GM18867 (cell line): Measurements from ENCODE around the gene NUDT3.

ENCODE experiments used
- ATAC-seq: cut with Tn5 transposase; IDR thresholded peaks from one replicate; pipeline ENCODE4 v1.9.1; 2021; ENCODE audit warnings: mild to moderate bottlenecking, moderate library complexity; ENCODE audit not compliant: unreplicated experiment

The NUDT3 gene

GRCh38 chr6:34242252-34243130 is 150.0 kb downstream of the NUDT3 start:
- no peak for ATAC-seq

GRCh38 chr6:34241351-34242215 is 150.9 kb downstream of the NUDT3 start:
- ATAC-seq: no peak

GRCh38 chr6:34240329-34241248 is 151.9 kb downstream of the NUDT3 start:
- no peak for ATAC-seq

- ATAC-seq: no peak
Measured at GRCh38 chr6:34239893-34240292, 152.6 kb downstream of the NUDT3 start.

GRCh38 chr6:34239500-34239825 is 153.0 kb downstream of the NUDT3 start:
- no peak for ATAC-seq

GRCh38 chr6:34238585-34239499 is 153.6 kb downstream of the NUDT3 start:
- ATAC-seq: no peak

GRCh38 chr6:34237722-34238584 is 154.5 kb downstream of the NUDT3 start:
- ATAC-seq: peak; percentile 11

- ATAC-seq: peak; percentile 11
Measured at GRCh38 chr6:34237316-34237721, 155.2 kb downstream of the NUDT3 start.

- ATAC-seq: peak; percentile 64
Measured at GRCh38 chr6:34236443-34237315, 155.8 kb downstream of the NUDT3 start, which contains the start of gene HMGA1. HMGA1 (plus strand) TSS chr6:34236873; CDS start chr6:34240781, 3,908 bp downstream.

GRCh38 chr6:34236131-34236442 is 156.4 kb downstream of the NUDT3 start:
- peak; percentile 7 for ATAC-seq

GRCh38 chr6:34235307-34236130 is 156.9 kb downstream of the NUDT3 start:
- no peak for ATAC-seq

- no peak for ATAC-seq
Measured at GRCh38 chr6:34234667-34235306, 157.7 kb downstream of the NUDT3 start.

- no peak for ATAC-seq
Measured at GRCh38 chr6:34233867-34234266, 158.6 kb downstream of the NUDT3 start.

- ATAC-seq: no peak
Measured at GRCh38 chr6:34232901-34233300, 159.6 kb downstream of the NUDT3 start.

GRCh38 chr6:34231566-34232336 is 160.7 kb downstream of the NUDT3 start:
- ATAC-seq: no peak
